Osteocyte (in vitro differentiated cells): Measurements from ENCODE around the gene NAT16. TPM values are rescaled to one million over a fixed set of nuclear protein-coding genes. Genes with fewer than 3 reads are reported as not detected.
A peak's percentile ranks its signal among the peaks of the same experiment; 100 is the strongest.

Source experiments
- DNase-seq: peaks from one replicate; pipeline ENCODE4 v3.0.0; 2021; ENCODE audit warnings: mixed read lengths; ENCODE audit not compliant: unreplicated experiment; ENCODE audit errors: extremely low spot score
- H3K27ac Mint-ChIP-seq: one replicate; pipeline ENCODE4 v1.8.0; 2021; ENCODE audit warnings: mild to moderate bottlenecking, mixed read lengths; ENCODE audit not compliant: unreplicated experiment
- H3K27me3 Mint-ChIP-seq: one replicate; pipeline ENCODE4 v1.8.0; 2021; ENCODE audit warnings: mixed read lengths; ENCODE audit not compliant: unreplicated experiment
- H3K36me3 Mint-ChIP-seq: one replicate; pipeline ENCODE4 v1.8.0; 2021; ENCODE audit warnings: mixed read lengths; ENCODE audit not compliant: unreplicated experiment
- H3K4me1 Mint-ChIP-seq: one replicate; pipeline ENCODE4 v1.8.0; 2021; ENCODE audit warnings: mixed read lengths; ENCODE audit not compliant: unreplicated experiment
- H3K4me3 Mint-ChIP-seq: one replicate; pipeline ENCODE4 v1.8.0; 2021; ENCODE audit warnings: mild to moderate bottlenecking, moderate library complexity, mixed read lengths; ENCODE audit not compliant: unreplicated experiment
- H3K9me3 Mint-ChIP-seq: one replicate; pipeline ENCODE4 v1.8.0; 2021; ENCODE audit warnings: mixed read lengths; ENCODE audit not compliant: unreplicated experiment
- CTCF ChIP-seq: fragments of 200-600 bp; sonication (generic); IDR thresholded peaks from 2 replicates; pipeline ENCODE4 v1.5.0; 2021; ENCODE audit warnings: antibody characterized with exemption, mild to moderate bottlenecking, moderate library complexity
- total RNA-seq: library from RNA; stranded (reverse); gene quantifications from 2 replicates; pipeline ENCODE4 v1.2.1, GENCODE V29; 2021

NAT16 gene
- total RNA-seq, 1 donor from 2014 or later: 0.16 TPM

- peaks cover 47% of the 10 kb centered on the region for H3K4me1 Mint-ChIP-seq
- H3K36me3 Mint-ChIP-seq: peaks cover 2% of the 10 kb centered on the region
- no peaks in the 10 kb centered on the region for H3K9me3 Mint-ChIP-seq
- H3K27me3 Mint-ChIP-seq: peaks cover 61% of the 10 kb centered on the region
- TF ChIP-seq CTCF: no peak
- H3K27ac Mint-ChIP-seq: no peak overlapping the region
- peak overlapping the region; percentile 74 for H3K4me3 Mint-ChIP-seq
- no peak for DNase-seq
Measured at GRCh38 chr7:101165958-101166647, 14.0 kb downstream of the NAT16 start.

GRCh38 chr7:101165075-101165957, 14.8 kb downstream of the NAT16 start, which contains the start of gene VGF:
VGF (minus strand) TSS chr7:101165569; CDS start chr7:101164843, 726 bp downstream.
- H3K36me3 Mint-ChIP-seq: peaks cover 3% of the 10 kb centered on the region
- H3K27ac Mint-ChIP-seq: no peak within 1 kb of the TSS
- peak; percentile 95 for DNase-seq
- no peaks in the 10 kb centered on the region for H3K9me3 Mint-ChIP-seq
- H3K4me1 Mint-ChIP-seq: peaks cover 43% of the 10 kb centered on the region
- TF ChIP-seq CTCF: no peak
- peak within 1 kb of the TSS; percentile 74 for H3K4me3 Mint-ChIP-seq
- H3K27me3 Mint-ChIP-seq: peaks cover 54% of the 10 kb centered on the region

- no peak overlapping the region for H3K27ac Mint-ChIP-seq
- peaks cover 36% of the 10 kb centered on the region for H3K4me1 Mint-ChIP-seq
- peaks cover 7% of the 10 kb centered on the region for H3K36me3 Mint-ChIP-seq
- H3K9me3 Mint-ChIP-seq: no peaks in the 10 kb centered on the region
- H3K27me3 Mint-ChIP-seq: peaks cover 43% of the 10 kb centered on the region
- DNase-seq: peak; percentile 89
- no peak for TF ChIP-seq CTCF
- peak overlapping the region; percentile 53 for H3K4me3 Mint-ChIP-seq
Measured at GRCh38 chr7:101164071-101164840, 15.8 kb downstream of the NAT16 start.

GRCh38 chr7:101163279-101164070, 16.6 kb downstream of the NAT16 start:
- DNase-seq: no peak
- no peak for TF ChIP-seq CTCF
- Mint-ChIP-seq H3K4me3 (peak overlapping the region; percentile 69), H3K27me3 (peaks cover 38% of the 10 kb centered on the region), H3K4me1 (peaks cover 34% of the 10 kb centered on the region), H3K27ac (no peak overlapping the region), H3K9me3 (no peaks in the 10 kb centered on the region), H3K36me3 (peaks cover 7% of the 10 kb centered on the region)
